Panc1 (cell line): Measurements from ENCODE around the gene SUPT5H. TPM values are rescaled to one million over a fixed set of nuclear protein-coding genes. Genes with fewer than 3 reads are reported as not detected.

Experiments used
- ATAC-seq: fragments of 200-7000 bp; cut with Tn5 transposase; 2 replicates; pipeline ENCODE4 v1.9.1; 2020; ENCODE audit warnings: mild to moderate bottlenecking, moderate library complexity
- BruUV-seq: library from RNA; stranded (reverse); fragments of 400-500 nt; replicated peaks from 2 replicates; lab custom pipeline; 2021; lab: Mats Ljungman, UMichigan
- CTCF ChIA-PET: fragments of 300-600 bp; sonication (Branson Sonifier 250); formaldehyde crosslinking; loops from one replicate; lab custom pipeline; 2022; ENCODE audit warnings: antibody characterized with exemption; lab: Charles Lee
- POLR2A ChIA-PET: fragments of 300-600 bp; sonication (Branson Sonifier 250); formaldehyde crosslinking; loops from one replicate; lab custom pipeline; 2022; ENCODE audit warnings: antibody characterized with exemption; lab: Charles Lee
- DNase-seq: peaks from one replicate; pipeline ENCODE4 v3.0.0-alpha.2; 2010; ENCODE audit warnings: low read depth, low spot score
- H3K27ac ChIP-seq: 2 replicates; pipeline ENCODE4 v1.5.1; 2011; ENCODE audit warnings: mild to moderate bottlenecking, low read length, inconsistent platforms
- H3K27me3 ChIP-seq: fragments of 200-500 bp; sonication (Bioruptor generic); 2 replicates; pipeline ENCODE4 v1.6.0; 2014; ENCODE audit warnings: low read length, inconsistent platforms; ENCODE audit not compliant: control insufficient read depth, insufficient read depth
- H3K36me3 ChIP-seq: fragments of 200-500 bp; sonication (Bioruptor generic); 2 replicates; pipeline ENCODE4 v1.5.1; 2014; ENCODE audit warnings: inconsistent platforms, mild to moderate bottlenecking, low read length, moderate library complexity; ENCODE audit not compliant: control insufficient read depth, insufficient read depth
- H3K4me1 ChIP-seq: 2 replicates; pipeline ENCODE4 v1.5.1; 2011; ENCODE audit warnings: inconsistent platforms, mild to moderate bottlenecking, low read length, moderate library complexity; ENCODE audit not compliant: control insufficient read depth, insufficient read depth
- H3K4me3 ChIP-seq, 2 experiments: 2 replicates each; pipeline ENCODE4 v1.5.1; 2011 to 2012; ENCODE audit warnings: low read depth in 2 of 2, low read length in 2 of 2, mild to moderate bottlenecking in 2 of 2, inconsistent platforms in 1 of 2, moderate library complexity in 1 of 2
- H3K9me3 ChIP-seq: fragments of 200-500 bp; sonication (Bioruptor generic); 2 replicates; pipeline ENCODE4 v1.5.1; 2014; ENCODE audit warnings: low read depth, mild to moderate bottlenecking, inconsistent platforms, low read length, moderate library complexity; ENCODE audit not compliant: control insufficient read depth, insufficient read depth
- CTCF ChIP-seq: fragments of 450-650 bp; IDR thresholded peaks from 2 replicates; pipeline ENCODE4 v1.5.1; 2017; ENCODE audit warnings: mild to moderate bottlenecking
- POLR2AphosphoS5 ChIP-seq: IDR thresholded peaks from 2 replicates; pipeline ENCODE4 v1.6.1; 2012; ENCODE audit warnings: mild to moderate bottlenecking, low read depth, low read length, moderate library complexity
- REST ChIP-seq, 2 experiments: IDR thresholded peaks; 2 replicates each; pipeline ENCODE4 v1.6.1; 2011 to 2012; ENCODE audit warnings: low read depth in 2 of 2, control low read depth in 1 of 2, low read length in 1 of 2, mild to moderate bottlenecking in 1 of 2, moderate library complexity in 1 of 2; ENCODE audit not compliant: insufficient read depth in 1 of 2
- SIN3A ChIP-seq: IDR thresholded peaks from 2 replicates; pipeline ENCODE4 v1.6.1; 2012; ENCODE audit warnings: low read depth, mild to moderate bottlenecking, low read length, moderate library complexity, borderline replicate concordance; ENCODE audit not compliant: insufficient read depth
- TCF7L2 ChIP-seq: IDR thresholded peaks from 2 replicates; pipeline ENCODE4 v1.6.1; 2011; ENCODE audit warnings: mild to moderate bottlenecking, low read depth, low read length, inconsistent platforms
- in situ Hi-C: cut with HindIII; loops from 2 replicates; pipeline ENCODE4 v1.10.0; 2016; ENCODE audit warnings: low sequenced_read_pairs, low pct_unique_long_range_greater_than_20kb
- intact Hi-C: fragments of 100-400 bp; cut with micrococcal nuclease; formaldehyde crosslinking; loops from one replicate; pipeline ENCODE4 v1.10.0; 2022; ENCODE audit not compliant: unreplicated experiment
- total RNA-seq: library from RNA; stranded (reverse); gene quantifications from one replicate; pipeline ENCODE4 v1.2.1, GENCODE V29; 2021; ENCODE audit not compliant: unreplicated experiment

The SUPT5H gene
- total RNA-seq, 1 experiment from 2014 or later = 1,614 TPM

- no TSS peak for BruUV-seq
- TF ChIP-seq SIN3A = no peak
- TF ChIP-seq CTCF = no peak
- TF ChIP-seq POLR2AphosphoS5 = no peak
- TF ChIP-seq REST (IDR thresholded peaks at IDR 0.05; ENCODE audit: insufficient read depth in 1 of 2, low read depth in 2 of 2, low read length in 1 of 2) = no peak
- TF ChIP-seq TCF7L2 = no peak
- POLR2A ChIA-PET = interaction anchor here (0.5 to 8.9 kb wide), 18 partner anchors 10 to 848 kb away, joined by 3 to 230 read pairs (median 9); partner anchors contain the start of genes DLL3, MED29, PAF1 and RPS16
- CTCF ChIA-PET = interaction anchor here (0.6 to 6.8 kb wide), 19 partner anchors 12 to 377 kb away, joined by 3 to 147 read pairs (median 5); partner anchors contain the start of genes EID2B, RPS16, SAMD4B and TIMM50
- H3K27ac ChIP-seq = peak overlapping the region; percentile 92
- ATAC-seq = peak; percentile 1
- H3K36me3 ChIP-seq = peaks cover 36% of the 10 kb centered on the region
- H3K27me3 ChIP-seq = no peaks in the 10 kb centered on the region
- peaks cover 49% of the 10 kb centered on the region for H3K4me1 ChIP-seq
- no peak for DNase-seq
- peak overlapping the region; percentile 42 to 55 for H3K4me3 ChIP-seq
- in situ Hi-C loops = no loop called here
- intact Hi-C loops = loop anchor here (5.0 to 10.0 kb wide), 2 partner anchors 202 to 439 kb away; partner anchors contain the start of gene FBXO17
- no peaks in the 10 kb centered on the region for H3K9me3 ChIP-seq
Measured at GRCh38 chr19:39413911-39414608, 31.3 kb upstream of the SUPT5H start.

- in situ Hi-C loops = no loop called here
- Histone ChIP-seq H3K4me1 (peaks cover 42% of the 10 kb centered on the region), H3K27me3 (no peaks in the 10 kb centered on the region), H3K36me3 (peaks cover 41% of the 10 kb centered on the region), H3K9me3 (no peaks in the 10 kb centered on the region), H3K4me3 (peak overlapping the region; percentile 42 to 55), H3K27ac (peak overlapping the region; percentile 92)
- BruUV-seq = TSS peak; percentile 44
- no peak for DNase-seq
- intact Hi-C loops = loop anchor here (10.0 kb wide), 1 partner anchor 441 kb away; the partner anchor contains the start of gene FBXO17
- ChIA-PET CTCF (interaction anchor here (0.8 to 6.8 kb wide), 12 partner anchors 11 to 126 kb away, joined by 3 to 147 read pairs (median 10); partner anchors contain the start of gene RPS16), POLR2A (interaction anchor here (0.6 to 8.9 kb wide), 20 partner anchors 7 to 785 kb away, joined by 3 to 230 read pairs (median 10); partner anchors contain the start of genes MED29, PAF1, RPS16 and SUPT5H)
- no peak for ATAC-seq
- TF ChIP-seq REST (IDR thresholded peaks at IDR 0.05; ENCODE audit: insufficient read depth in 1 of 2, low read depth in 2 of 2, low read length in 1 of 2) = no peak
- no peak for TF ChIP-seq SIN3A
- no peak for TF ChIP-seq TCF7L2
- TF ChIP-seq POLR2AphosphoS5 = no peak
- TF ChIP-seq CTCF = no peak
Measured at GRCh38 chr19:39415111-39416046, 30.0 kb upstream of the SUPT5H start.
